HUES6 (cell line): ENCODE results near the gene PRCD.

Source experiments
- H3K27ac ChIP-seq: 2 replicates; pipeline ENCODE4 v1.7.0; 2013; ENCODE audit warnings: low read depth, mild to moderate bottlenecking, low read length, inconsistent platforms
- H3K27me3 ChIP-seq: 2 replicates; pipeline ENCODE4 v1.6.1; 2013; ENCODE audit warnings: low read length; ENCODE audit not compliant: control insufficient read depth, insufficient read depth
- H3K36me3 ChIP-seq: 2 replicates; pipeline ENCODE4 v1.6.1; 2013; ENCODE audit warnings: low read length; ENCODE audit not compliant: control insufficient read depth, insufficient read depth
- H3K4me1 ChIP-seq: 2 replicates; pipeline ENCODE4 v1.6.1; 2013; ENCODE audit warnings: low read length; ENCODE audit not compliant: control insufficient read depth, insufficient read depth
- H3K4me3 ChIP-seq: 2 replicates; pipeline ENCODE4 v1.5.1; 2013; ENCODE audit warnings: low read depth, low read length
- H3K9ac ChIP-seq: one replicate; pipeline ENCODE4 v1.6.1; 2013; ENCODE audit warnings: mild to moderate bottlenecking, low read length
- H3K9me3 ChIP-seq: 2 replicates; pipeline ENCODE4 v1.6.1; 2013; ENCODE audit warnings: low read depth, low read length; ENCODE audit not compliant: control insufficient read depth, insufficient read depth

The PRCD gene

GRCh38 chr17:76579281-76579680 is 39.4 kb downstream of the PRCD start:
- H3K27me3 ChIP-seq = peaks cover 10% of the 10 kb centered on the region
- peaks cover 9% of the 10 kb centered on the region for H3K4me1 ChIP-seq
- H3K9ac ChIP-seq = no peak overlapping the region
- H3K36me3 ChIP-seq = no peaks in the 10 kb centered on the region
- no peak overlapping the region for H3K4me3 ChIP-seq
- no peak overlapping the region for H3K27ac ChIP-seq
- H3K9me3 ChIP-seq = peaks cover 6% of the 10 kb centered on the region; the same call in 1 of the 2 replicates

GRCh38 chr17:76581515-76581914 is 41.7 kb downstream of the PRCD start:
- Histone ChIP-seq H3K27me3 (peaks cover 31% of the 10 kb centered on the region), H3K27ac (no peak overlapping the region), H3K4me1 (peaks cover 9% of the 10 kb centered on the region), H3K36me3 (no peaks in the 10 kb centered on the region), H3K9me3 (peaks cover 6% of the 10 kb centered on the region; the same call in 1 of the 2 replicates), H3K9ac (no peak overlapping the region), H3K4me3 (no peak overlapping the region)

GRCh38 chr17:76582660-76583059 is 42.8 kb downstream of the PRCD start:
- Histone ChIP-seq H3K4me3 (no peak overlapping the region), H3K9me3 (peaks cover 6% of the 10 kb centered on the region; the same call in 1 of the 2 replicates), H3K4me1 (peaks cover 16% of the 10 kb centered on the region), H3K36me3 (no peaks in the 10 kb centered on the region), H3K9ac (no peak overlapping the region), H3K27ac (no peak overlapping the region), H3K27me3 (peaks cover 41% of the 10 kb centered on the region)

- Histone ChIP-seq H3K4me3 (peak overlapping the region; percentile 63), H3K27me3 (peaks cover 55% of the 10 kb centered on the region), H3K9ac (peak overlapping the region; percentile 60)
Observed at GRCh38 chr17:76584427-76585032, 44.7 kb downstream of the PRCD start.

DNA sequence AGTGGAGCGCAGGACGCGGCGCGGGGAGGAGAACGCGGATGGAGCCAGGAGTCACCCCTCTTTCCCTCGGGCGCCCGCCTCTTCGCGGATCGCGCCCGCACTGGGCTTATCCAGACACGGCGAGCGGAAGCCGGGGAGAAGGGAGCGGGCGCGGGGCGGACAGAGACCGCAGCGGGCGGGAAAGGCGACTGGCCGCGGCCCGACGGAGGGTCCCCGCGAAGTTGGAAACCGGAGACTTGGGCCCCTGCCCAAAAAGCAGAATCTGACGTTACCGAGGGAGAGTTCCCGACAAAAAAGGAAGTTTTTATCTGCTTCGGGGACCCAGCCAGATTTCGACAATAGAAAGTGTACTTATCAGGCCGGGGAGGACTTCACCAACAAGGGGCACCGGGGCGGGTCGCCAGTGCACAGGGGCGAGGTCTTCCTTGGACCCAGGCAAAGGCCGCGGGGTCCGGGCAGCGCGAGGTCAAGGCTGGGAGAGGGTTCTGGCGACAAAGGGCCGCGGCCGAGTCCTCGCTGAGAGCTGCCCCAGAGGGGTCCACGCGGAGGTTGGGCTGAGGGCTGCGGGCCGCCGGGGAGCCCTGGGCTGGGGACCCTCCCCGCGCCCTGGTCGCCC is 45.3 kb downstream of the PRCD start:
- H3K9me3 ChIP-seq = no peaks in the 10 kb centered on the region
- H3K4me1 ChIP-seq = peaks cover 16% of the 10 kb centered on the region
- H3K4me3 ChIP-seq = peak overlapping the region; percentile 63
- H3K27me3 ChIP-seq = peaks cover 55% of the 10 kb centered on the region
- H3K36me3 ChIP-seq = no peaks in the 10 kb centered on the region
- peak overlapping the region; percentile 60 for H3K9ac ChIP-seq
- H3K27ac ChIP-seq = no peak overlapping the region

More at GRCh38 chr17:76584427-76585032, 44.7 kb downstream of the PRCD start:
- Histone ChIP-seq H3K9me3 (peaks cover 3% of the 10 kb centered on the region; the same call in 1 of the 2 replicates), H3K36me3 (no peaks in the 10 kb centered on the region), H3K27ac (no peak overlapping the region), H3K4me1 (peaks cover 16% of the 10 kb centered on the region)

DNA sequence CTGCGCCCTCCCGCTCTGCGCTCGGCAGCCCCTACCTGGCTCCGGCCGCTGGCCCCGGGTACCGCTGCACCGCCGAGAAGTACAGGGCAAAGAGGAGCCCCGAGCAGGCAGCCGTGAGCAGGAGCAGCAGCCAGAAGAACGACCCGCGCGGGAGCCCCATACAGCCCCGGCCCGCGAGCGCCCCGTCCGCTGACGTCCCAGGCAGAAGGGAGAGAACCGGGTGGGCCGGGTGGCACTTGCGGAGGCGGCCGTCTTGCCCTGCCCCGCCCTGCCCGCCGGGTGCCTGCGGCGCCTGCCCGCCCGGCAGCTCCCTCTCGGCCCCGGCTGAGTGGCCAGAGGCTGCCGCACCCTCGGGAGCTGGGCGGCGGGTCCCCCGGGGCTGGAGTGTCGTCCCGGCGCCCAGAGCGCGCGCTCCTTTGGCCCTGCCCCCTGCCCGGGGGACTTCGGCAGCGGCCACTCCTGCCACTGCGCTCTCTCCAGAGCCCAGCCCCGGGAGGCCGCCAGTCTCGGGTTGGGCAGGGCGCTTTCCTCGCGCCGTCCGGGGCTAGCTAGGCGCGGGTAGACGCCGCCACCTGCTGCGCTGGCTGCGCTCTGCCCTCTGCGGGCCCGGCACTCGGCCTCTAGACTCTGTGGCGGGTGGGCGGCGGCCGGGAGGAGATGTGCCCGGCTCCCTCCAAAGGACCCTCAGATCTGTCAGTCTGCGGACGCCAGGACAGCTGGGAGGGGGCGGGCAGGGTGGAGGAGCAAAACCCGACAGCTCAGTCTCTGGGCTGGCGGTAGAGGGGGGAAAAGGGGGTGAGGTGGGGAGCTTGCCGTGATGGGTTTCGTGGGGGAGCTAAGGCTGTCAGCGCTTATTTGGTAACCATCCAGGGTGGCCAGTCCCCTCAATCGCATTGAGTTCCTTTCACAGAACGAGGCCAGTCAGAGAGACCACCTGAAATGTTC is 46.1 kb downstream of the PRCD start, which contains the start of gene ST6GALNAC2:
ST6GALNAC2 (minus strand) TSS at position 212 of the 945 bp plus-strand sequence; CDS start at position 160, 52 bp downstream.
- no peaks in the 10 kb centered on the region for H3K36me3 ChIP-seq
- H3K27me3 ChIP-seq = peaks cover 55% of the 10 kb centered on the region
- H3K4me3 ChIP-seq = peak within 1 kb of the TSS; percentile 63
- no peaks in the 10 kb centered on the region for H3K9me3 ChIP-seq
- no peak within 1 kb of the TSS for H3K27ac ChIP-seq
- H3K4me1 ChIP-seq = peaks cover 13% of the 10 kb centered on the region
- H3K9ac ChIP-seq = peak within 1 kb of the TSS; percentile 60

GRCh38 chr17:76586741-76587487 is 47.1 kb downstream of the PRCD start:
- Histone ChIP-seq H3K27ac (no peak overlapping the region), H3K4me3 (0 out of 2 replicates have a peak overlapping the region, but pooled peaks have one; percentile 4), H3K27me3 (peaks cover 55% of the 10 kb centered on the region), H3K9me3 (no peaks in the 10 kb centered on the region), H3K36me3 (no peaks in the 10 kb centered on the region), H3K4me1 (peaks cover 7% of the 10 kb centered on the region; the same call in 1 of the 2 replicates), H3K9ac (no peak overlapping the region)

- no peak overlapping the region for H3K9ac ChIP-seq
- no peak overlapping the region for H3K27ac ChIP-seq
- no peak overlapping the region for H3K4me3 ChIP-seq
- H3K4me1 ChIP-seq = peaks cover 7% of the 10 kb centered on the region; the same call in 1 of the 2 replicates
- H3K27me3 ChIP-seq = peaks cover 53% of the 10 kb centered on the region
- no peaks in the 10 kb centered on the region for H3K36me3 ChIP-seq
- H3K9me3 ChIP-seq = no peaks in the 10 kb centered on the region
Observed at GRCh38 chr17:76588182-76588581, 48.3 kb downstream of the PRCD start.

- Histone ChIP-seq H3K27me3 (peaks cover 6% of the 10 kb centered on the region), H3K4me1 (no peaks in the 10 kb centered on the region), H3K36me3 (no peaks in the 10 kb centered on the region), H3K27ac (no peak overlapping the region), H3K4me3 (no peak overlapping the region), H3K9me3 (no peaks in the 10 kb centered on the region), H3K9ac (no peak overlapping the region)
Observed at GRCh38 chr17:76593384-76593826, 53.6 kb downstream of the PRCD start.

GRCh38 chr17:76593959-76594358 is 54.1 kb downstream of the PRCD start:
- no peaks in the 10 kb centered on the region for H3K36me3 ChIP-seq
- H3K4me3 ChIP-seq = no peak overlapping the region
- H3K9ac ChIP-seq = no peak overlapping the region
- H3K27me3 ChIP-seq = peaks cover 3% of the 10 kb centered on the region; the same call in 1 of the 2 replicates
- H3K4me1 ChIP-seq = no peaks in the 10 kb centered on the region
- H3K27ac ChIP-seq = no peak overlapping the region
- no peaks in the 10 kb centered on the region for H3K9me3 ChIP-seq
